HG03521 (cell line): ENCODE results near the gene METTL25.
A peak's percentile ranks its signal among the peaks of the same experiment; 100 is the strongest.
"Not testable (repeated sequence)": the region's sequence is repeated elsewhere in the genome, so short reads cannot be mapped to it uniquely, and the experiment has no call there.

Experiments used
- ATAC-seq: cut with Tn5 transposase; IDR thresholded peaks from one replicate; pipeline ENCODE4 v1.9.1; 2021; ENCODE audit warnings: mild to moderate bottlenecking, moderate library complexity; ENCODE audit not compliant: unreplicated experiment

METTL25 gene, protein sequence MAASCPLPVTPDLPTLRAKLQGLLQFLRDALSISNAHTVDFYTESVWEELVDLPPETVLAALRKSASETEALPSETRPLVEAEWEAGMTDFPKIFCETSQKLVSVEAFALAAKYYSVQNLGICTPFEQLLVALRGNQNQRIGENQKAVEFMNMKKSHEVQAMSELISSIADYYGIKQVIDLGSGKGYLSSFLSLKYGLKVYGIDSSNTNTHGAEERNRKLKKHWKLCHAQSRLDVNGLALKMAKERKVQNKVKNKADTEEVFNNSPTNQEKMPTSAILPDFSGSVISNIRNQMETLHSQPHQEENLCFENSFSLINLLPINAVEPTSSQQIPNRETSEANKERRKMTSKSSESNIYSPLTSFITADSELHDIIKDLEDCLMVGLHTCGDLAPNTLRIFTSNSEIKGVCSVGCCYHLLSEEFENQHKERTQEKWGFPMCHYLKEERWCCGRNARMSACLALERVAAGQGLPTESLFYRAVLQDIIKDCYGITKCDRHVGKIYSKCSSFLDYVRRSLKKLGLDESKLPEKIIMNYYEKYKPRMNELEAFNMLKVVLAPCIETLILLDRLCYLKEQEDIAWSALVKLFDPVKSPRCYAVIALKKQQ

DNA sequence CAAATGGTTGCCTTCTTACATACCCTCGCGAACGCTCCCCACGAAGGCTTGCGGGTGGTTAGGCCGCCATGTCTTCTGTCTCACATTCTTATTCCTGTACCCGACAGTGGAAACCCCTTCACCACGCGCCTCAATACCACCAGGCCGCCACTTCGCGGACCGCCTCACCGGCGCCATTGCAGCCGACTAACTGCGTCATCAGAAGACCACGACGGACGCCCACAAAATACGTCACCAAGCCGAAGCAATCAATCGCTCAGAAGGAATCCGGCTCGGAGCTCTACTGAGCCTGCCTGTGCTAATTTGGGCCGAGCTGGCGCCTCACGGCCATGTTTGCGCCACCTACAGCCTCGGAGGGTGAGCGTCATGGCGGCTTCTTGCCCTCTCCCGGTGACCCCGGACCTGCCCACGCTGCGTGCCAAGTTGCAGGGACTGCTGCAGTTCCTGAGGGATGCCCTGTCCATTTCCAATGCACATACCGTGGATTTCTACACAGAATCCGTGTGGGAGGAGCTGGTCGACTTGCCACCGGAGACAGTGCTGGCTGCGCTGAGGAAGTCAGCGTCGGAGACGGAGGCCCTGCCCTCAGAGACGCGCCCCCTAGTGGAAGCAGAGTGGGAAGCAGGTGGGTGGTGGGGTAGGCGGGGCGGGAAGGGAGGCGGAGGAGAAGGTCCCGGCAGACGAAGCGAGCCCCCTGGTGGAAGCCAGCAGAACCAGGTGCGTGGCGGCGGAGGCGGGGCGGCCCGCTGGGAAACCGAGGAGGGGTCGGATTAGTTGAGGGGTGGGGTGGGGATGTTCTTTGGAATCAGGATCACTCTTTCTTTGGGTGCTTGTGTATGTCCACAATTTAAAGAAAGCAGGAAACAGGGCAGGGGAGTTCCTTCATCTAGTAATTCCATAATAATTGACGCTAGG is at the start of gene METTL25, which contains the start of gene CCDC59:
Gene METTL25 (plus strand): TSS at position 330 of the 915 bp plus-strand sequence. CDS start 37 bp downstream, at position 367.
Gene CCDC59 (minus strand): TSS at position 188 of the 915 bp plus-strand sequence. CDS start 11 bp downstream, at position 177.
- peak; percentile 93 for ATAC-seq

- no peak for ATAC-seq
These were observed 43.9 kb upstream of the METTL25 start for GRCh38 chr12:82314406-82314892.

DNA sequence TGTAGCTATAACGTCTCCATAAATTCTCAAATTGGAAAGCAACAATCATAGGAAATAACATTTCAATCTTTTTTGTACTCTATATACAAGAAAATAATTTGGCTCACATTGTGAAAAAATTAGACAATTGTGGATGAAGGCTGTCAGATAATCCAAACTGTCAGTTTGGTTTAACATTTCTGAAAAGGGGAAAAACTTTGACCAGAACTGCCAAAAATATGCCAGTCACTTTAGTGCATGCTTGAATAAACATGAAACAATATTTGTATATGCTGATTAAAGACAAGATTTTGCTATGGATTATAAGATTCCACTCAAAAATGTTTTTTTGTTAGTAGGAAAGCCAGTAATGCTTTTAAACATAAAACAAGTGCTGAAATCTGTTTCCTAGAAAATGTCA is 39.1 kb upstream of the METTL25 start:
- ATAC-seq = no peak

GRCh38 chr12:82325540-82326336 is 32.6 kb upstream of the METTL25 start:
- ATAC-seq = no peak

DNA sequence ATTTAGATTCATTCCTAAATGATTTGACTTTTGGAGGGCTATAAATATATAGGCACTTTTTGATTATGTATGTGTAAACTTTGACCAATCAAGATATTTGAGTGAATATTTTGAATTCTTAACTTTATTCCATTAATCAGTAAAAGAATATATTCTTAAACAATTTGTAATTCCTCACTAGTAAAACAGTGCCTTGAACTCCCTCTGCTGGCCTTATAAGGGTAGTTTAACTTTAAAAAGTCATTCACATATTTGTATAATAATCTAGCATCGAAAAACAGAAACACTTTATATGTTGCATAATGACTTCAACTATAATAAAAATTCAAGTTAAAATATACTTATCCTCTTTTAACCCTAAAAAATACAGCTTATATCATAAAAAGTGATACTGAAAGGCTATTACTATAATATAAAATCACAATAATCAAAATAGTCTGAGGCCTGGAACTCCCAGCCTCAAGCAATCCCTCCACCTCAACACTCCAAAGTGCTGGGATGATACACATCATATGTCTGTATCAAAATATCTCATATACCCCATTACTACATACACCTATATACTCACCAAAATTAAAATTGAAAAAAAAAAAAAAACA is 31.3 kb upstream of the METTL25 start:
- ATAC-seq = no peak

- no peak for ATAC-seq
These were observed 30.5 kb upstream of the METTL25 start for GRCh38 chr12:82327861-82328260.

- ATAC-seq = no peak
These were observed 28.8 kb upstream of the METTL25 start for GRCh38 chr12:82329508-82329907.

DNA sequence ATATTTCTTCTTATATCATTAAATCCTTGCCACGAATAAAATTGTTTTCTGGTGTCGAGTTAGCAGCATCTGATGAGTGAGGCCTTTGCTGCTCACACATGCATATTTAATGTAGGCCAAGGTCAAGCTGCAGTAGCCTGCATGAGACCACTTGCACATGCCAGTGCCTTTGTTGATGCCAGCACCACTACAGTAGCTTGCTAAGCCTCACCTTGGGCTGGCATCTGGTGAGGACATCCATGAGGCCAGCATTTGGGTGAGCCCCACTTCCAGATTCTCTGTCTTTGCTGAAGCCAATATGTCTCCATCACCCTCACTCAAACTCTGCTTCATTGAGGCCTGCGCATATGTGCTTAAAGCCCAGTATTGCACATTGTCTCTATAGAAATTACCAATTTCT is 8.2 kb upstream of the METTL25 start:
- ATAC-seq = no peak

DNA sequence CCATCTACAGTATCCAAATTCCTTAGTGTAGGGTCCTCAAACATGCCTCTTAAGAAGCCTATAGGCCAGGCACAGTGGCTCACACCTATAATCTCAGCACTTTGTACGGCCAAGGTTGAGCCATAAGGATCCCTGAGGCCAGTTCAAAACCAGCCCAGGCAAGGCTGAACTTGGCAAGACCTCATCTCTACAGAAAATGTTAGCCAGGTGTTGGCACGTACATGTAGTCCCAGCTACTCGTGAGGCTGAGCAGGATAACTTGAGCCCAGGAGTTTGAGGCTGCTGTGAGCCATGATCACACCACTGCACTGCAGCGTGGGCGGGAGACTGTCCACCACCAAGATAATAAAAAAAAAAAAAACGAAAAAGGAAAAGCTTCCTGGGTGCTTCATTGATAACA is 6.9 kb upstream of the METTL25 start:
- ATAC-seq = no peak

- ATAC-seq = no peak
These were observed 989 bp upstream of the METTL25 start for GRCh38 chr12:82357340-82357739.

DNA sequence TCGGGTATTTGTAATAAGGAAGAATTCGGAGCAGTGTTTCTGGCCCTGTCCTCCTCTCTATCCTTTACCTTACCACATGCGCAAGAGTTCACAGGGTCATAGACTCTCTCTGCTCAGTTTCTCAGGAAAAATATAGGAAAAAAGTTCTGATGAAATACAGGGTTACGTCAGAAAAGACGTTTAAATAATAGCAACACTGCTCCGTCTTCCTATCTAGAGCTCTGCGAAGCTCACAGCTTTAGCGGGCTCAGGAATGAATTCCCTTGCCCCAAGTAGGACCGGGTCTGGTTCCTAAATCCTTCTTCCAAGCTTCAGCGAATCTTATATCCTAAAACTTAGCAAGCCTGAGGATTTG is 507 bp upstream of the METTL25 start:
- ATAC-seq = no peak

DNA sequence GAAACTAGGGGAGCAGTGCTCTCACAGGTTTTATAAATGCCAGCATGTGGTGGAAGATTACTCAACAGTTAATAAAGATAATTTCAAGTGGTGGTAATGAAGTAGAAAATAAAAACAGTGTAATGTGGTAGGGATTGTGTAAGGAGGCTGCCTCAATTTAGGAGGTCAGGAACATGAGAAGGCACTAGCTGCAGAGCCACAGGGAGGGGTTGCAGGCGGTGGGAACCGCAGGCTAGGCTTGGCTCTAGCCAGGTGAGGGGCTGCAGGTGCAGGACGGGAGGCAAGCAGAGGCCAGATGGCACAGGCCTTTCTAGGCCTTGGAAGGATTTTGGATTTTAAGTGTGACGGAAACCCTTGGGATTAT is 768 bp downstream of the METTL25 start:
- no peak for ATAC-seq

DNA sequence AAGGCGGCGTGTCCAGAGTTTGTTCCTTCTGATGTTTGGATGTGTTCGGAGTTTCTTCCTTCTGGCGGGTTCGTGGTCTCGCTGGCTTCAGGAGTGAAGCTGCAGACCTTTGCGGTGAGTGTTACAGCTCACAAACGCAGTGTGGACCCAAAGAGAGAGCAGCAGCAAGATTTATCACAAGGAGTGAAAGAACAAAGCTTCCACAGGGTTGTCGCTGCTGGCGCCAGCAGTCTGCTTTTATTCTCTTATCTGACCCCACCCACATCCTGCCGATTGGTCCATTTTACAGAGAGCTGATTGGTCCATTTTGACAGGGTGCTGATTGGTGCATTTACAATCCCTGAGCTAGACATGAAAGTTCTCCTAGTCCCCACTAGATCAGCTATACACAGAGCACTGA is 2.5 kb downstream of the METTL25 start:
- ATAC-seq = not testable (repeated sequence)

GRCh38 chr12:82361461-82361915 is 3.2 kb downstream of the METTL25 start:
- ATAC-seq = no peak

DNA sequence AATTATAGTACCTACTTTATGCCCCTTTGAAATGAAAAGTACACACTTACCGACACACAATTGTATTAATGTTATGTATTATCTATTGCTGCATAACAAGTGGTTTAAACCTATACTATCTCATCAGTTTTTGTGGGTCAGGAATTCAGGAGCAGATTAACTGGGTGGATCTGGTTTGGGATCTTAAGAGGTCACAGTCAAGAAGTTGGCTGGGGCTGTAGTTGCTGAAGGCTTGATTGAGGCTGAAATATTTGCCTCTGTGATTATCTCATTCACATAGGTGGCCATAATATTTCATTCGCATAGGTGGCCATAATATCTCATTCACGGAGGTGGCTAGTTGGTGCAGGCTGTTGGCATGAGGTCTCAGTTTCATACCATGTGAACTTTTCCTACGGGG is 5.7 kb downstream of the METTL25 start:
- no peak for ATAC-seq

- no peak for ATAC-seq
These were observed 7.9 kb downstream of the METTL25 start for GRCh38 chr12:82366197-82366596.

- ATAC-seq = no peak
These were observed 16.9 kb downstream of the METTL25 start for GRCh38 chr12:82375201-82375600.

GRCh38 chr12:82378997-82379396 is 20.7 kb downstream of the METTL25 start:
- ATAC-seq = no peak

GRCh38 chr12:82383930-82384552 is 25.7 kb downstream of the METTL25 start:
- ATAC-seq = no peak
